Subcutaneous abdominal adipose tissue (tissue), 5 donors: ENCODE data around the gene COL18A1.
"Not testable (repeated sequence)": the region's sequence is repeated elsewhere in the genome, so short reads cannot be mapped to it uniquely, and the experiment has no call there.

Experiments
- H3K27ac ChIP-seq: one replicate; pipeline ENCODE4 v1.7.0; 2013; ENCODE audit warnings: low read depth, mild to moderate bottlenecking, inconsistent platforms, low read length, moderate library complexity
- H3K27me3 ChIP-seq, 5 donors: one replicate each; pipeline ENCODE4 v1.7.0; 2013; ENCODE audit warnings: low read length in 5 of 5, inconsistent platforms in 1 of 5; ENCODE audit not compliant: control insufficient read depth in 5 of 5, insufficient read depth in 4 of 5
- H3K36me3 ChIP-seq, 5 donors: one replicate each; pipeline ENCODE4 v1.7.0; 2013; ENCODE audit warnings: low read length in 5 of 5; ENCODE audit not compliant: control insufficient read depth in 5 of 5, insufficient read depth in 5 of 5
- H3K4me1 ChIP-seq, 5 donors: one replicate each; pipeline ENCODE4 v1.7.0; 2013; ENCODE audit warnings: low read length in 5 of 5, mild to moderate bottlenecking in 3 of 5, moderate library complexity in 1 of 5; ENCODE audit not compliant: control insufficient read depth in 5 of 5, insufficient read depth in 5 of 5
- H3K4me3 ChIP-seq, 5 donors: one replicate each; pipeline ENCODE4 v1.7.0; 2013; ENCODE audit warnings: low read length in 5 of 5, low read depth in 1 of 5
- H3K9ac ChIP-seq, 5 donors: one replicate each; pipeline ENCODE4 v1.7.0; 2013; ENCODE audit warnings: low read length in 5 of 5, mild to moderate bottlenecking in 4 of 5, moderate library complexity in 3 of 5
- H3K9me3 ChIP-seq, 5 donors: one replicate each; pipeline ENCODE4 v1.7.0; 2013; ENCODE audit warnings: low read length in 5 of 5; ENCODE audit not compliant: control insufficient read depth in 5 of 5
- donor health status: healthy.
- donor health status: healthy.
- donor health status: healthy.
- donor health status: healthy.
- donor health status: healthy.

The COL18A1 gene

DNA sequence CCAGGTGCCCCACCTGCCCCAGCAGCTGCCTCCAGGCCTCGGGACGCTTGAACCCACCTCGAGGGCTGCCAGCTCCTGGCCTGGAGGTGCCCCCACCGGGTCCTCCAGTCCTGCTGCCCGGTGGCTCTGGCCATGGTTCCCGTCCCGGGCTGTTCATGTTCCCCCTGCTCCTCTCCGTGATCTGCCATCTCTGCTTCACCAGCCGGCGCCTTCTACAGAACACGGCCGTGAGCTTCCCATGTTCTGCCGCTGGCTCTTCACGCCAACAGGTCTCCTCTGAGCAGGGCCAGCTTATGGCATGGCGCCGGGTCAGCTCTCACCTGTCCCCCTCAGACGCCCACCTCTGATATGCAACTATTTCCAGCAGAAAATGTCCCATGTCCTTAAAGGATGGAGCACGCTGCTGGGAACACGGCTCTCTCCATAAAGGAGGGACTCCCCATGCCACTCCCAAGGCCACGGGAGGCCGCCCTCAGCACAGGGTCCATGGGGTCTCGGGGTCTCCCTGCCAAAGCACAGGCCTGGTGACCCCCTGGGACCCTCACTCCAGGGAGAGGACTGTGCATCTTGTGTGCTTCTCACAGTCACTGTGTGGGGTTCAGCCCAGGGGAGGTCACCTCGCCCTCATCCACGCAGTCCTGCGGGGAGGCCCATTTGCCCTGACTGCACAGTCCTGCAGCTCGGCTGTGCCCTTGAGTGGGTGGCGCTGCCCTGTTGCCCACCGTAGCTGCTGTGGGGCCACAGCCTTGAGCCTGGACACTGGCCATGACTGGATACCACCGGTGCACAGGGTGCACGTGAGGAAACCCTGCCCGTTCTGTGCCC is 36.7 kb downstream of the COL18A1 start:
- peaks cover 8 to 22% (median 15%) of the 10 kb centered on the region in 5 donors for H3K4me1 ChIP-seq
- H3K27ac ChIP-seq = no peak overlapping the region
- H3K9me3 ChIP-seq = no peaks in the 10 kb centered on the region

DNA sequence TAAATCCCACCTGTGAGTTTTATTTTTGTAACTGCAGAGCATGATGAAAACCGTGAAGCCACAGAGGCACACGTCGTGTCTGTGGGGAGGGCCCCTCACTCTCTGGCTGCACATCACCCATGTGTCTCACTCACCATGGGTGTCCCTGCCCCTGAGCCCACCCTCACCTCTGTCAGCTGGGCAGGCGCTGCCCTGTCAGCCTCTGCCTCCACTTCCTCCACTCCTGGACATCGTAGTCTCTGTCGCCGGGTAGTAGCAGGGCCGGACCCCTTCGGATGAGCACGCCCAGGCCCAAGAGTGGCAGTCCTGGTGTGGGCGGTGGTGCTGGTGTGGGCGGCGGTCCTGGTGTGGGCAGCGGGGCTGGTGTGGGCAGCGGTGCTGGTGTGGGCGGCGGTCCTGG is 37.3 kb downstream of the COL18A1 start:
- peaks cover 8 to 17% (median 15%) of the 10 kb centered on the region in 5 donors for H3K4me1 ChIP-seq
- peaks cover 0 to 2% (median 2%) of the 10 kb centered on the region in 5 donors for H3K9me3 ChIP-seq
- no peaks in the 10 kb centered on the region for H3K27me3 ChIP-seq
- no peaks in the 10 kb centered on the region for H3K36me3 ChIP-seq
- H3K4me3 ChIP-seq = no peak overlapping the region
- no peak overlapping the region for H3K9ac ChIP-seq
- no peak overlapping the region for H3K27ac ChIP-seq

More for the DNA sequence above, 36.7 kb downstream of the COL18A1 start:
- Histone ChIP-seq H3K4me3 (no peak overlapping the region), H3K36me3 (no peaks in the 10 kb centered on the region), H3K27me3 (no peaks in the 10 kb centered on the region), H3K9ac (no peak overlapping the region)

DNA sequence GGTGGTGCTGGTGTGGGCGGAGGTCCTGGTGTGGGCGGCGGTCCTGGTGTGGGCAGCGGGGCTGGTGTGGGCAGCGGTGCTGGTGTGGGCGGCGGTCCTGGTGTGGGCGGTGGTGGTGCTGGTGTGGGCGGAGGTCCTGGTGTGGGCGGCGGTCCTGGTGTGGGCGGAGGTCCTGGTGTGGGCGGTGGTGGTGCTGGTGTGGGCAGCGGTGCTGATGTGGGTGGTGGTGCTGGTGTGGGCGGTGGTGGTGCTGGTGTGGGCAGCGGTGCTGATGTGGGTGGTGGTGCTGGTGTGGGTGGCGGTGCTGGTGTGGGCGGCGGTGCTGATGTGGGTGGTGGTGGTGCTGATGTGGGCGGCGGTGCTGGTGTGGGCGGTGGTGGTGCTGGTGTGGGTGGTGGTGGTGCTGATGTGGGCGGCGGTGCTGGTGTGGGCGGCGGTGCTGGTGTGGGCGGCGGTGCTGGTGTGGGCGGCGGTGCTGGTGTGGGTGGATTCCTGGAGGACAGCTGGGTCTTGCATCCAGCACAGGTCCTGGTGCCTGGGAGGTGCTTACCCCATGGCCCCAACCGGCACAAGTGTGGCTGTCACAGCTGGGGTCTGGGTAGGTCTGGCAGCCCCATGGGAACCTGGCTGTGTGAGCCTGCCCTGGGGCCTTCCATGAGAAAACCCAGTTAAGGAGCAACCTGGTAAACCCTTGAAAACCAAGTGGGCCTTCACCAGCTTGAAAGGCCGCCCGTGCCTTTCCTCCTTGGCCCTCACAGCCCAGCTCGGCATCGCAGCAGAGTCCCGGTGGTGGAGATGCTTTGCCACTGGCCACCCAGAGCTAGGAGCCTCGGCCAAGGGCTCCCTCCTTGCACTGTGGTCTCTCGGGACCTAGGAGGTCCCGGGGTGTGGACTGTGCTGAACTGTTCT is 38.0 kb downstream of the COL18A1 start:
- H3K9ac ChIP-seq, H3K9me3 ChIP-seq, H3K27me3 ChIP-seq, H3K36me3 ChIP-seq, H3K4me3 ChIP-seq, H3K27ac ChIP-seq: not testable (repeated sequence)
- peaks cover 8 to 17% (median 15%) of the 10 kb centered on the region in 5 donors for H3K4me1 ChIP-seq

DNA sequence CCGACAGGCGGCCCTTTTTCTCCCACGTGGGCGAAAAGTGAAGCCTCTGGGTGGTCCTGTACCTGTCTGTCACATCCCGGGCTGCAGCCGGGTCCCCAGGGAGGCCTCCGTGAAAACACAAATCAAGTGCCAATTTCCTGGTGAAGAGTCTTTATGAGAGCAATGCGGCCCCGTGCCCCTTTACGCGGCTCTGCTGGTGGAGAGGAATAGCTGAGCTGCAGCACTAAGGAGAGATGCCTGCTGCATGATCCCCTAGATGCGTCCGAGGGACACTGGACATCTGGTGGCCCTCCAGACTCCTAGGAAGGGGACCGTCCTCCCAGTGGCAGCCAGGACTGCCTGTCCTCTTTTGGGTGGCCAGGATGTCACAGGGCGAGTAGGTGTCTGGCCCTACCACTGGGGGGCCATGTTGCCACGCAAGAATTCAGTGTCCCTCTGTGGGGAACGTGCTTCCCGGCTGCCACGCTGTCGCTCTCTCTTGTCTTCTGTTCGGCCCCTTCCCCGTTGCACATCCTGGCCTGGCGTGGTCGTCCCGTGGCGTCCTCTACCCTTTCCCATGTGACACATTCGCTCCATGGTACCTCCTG is 38.7 kb downstream of the COL18A1 start:
- H3K36me3 ChIP-seq = peaks cover 0 to 5% (median 3%) of the 10 kb centered on the region in 5 donors
- peaks cover 0 to 3% (median 0%) of the 10 kb centered on the region in 5 donors for H3K27me3 ChIP-seq
- no peak overlapping the region for H3K4me3 ChIP-seq
- H3K9me3 ChIP-seq = peaks cover 0 to 2% (median 2%) of the 10 kb centered on the region in 5 donors
- H3K27ac ChIP-seq = no peak overlapping the region
- peaks cover 10 to 12% (median 11%) of the 10 kb centered on the region in 5 donors for H3K4me1 ChIP-seq
- no peak overlapping the region for H3K9ac ChIP-seq

DNA sequence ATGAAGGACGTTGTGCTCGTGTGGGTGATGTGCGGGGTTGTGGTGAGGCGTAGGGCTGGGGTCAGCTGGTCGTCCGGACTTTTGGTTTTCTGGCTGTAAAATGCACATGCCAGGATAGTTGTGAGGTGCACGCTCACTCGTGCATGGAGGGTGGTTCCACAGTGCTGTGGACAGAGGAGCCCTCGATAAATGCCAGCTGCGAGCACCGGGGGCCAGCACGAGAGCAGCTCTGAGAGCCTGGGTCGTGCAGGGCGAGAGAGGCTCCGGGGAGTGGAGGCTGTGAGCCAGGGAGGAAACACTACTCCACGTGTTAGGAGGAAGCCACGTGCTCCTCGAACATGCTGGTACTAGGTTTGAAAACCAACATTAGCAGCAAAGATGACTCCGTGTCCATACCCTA is 39.4 kb downstream of the COL18A1 start:
- peaks cover 0 to 5% (median 3%) of the 10 kb centered on the region in 5 donors for H3K36me3 ChIP-seq
- H3K27me3 ChIP-seq = peaks cover 0 to 3% (median 0%) of the 10 kb centered on the region in 5 donors
- no peak overlapping the region for H3K9ac ChIP-seq
- H3K27ac ChIP-seq = no peak overlapping the region
- H3K9me3 ChIP-seq = peaks cover 0 to 2% (median 2%) of the 10 kb centered on the region in 5 donors
- H3K4me3 ChIP-seq = no peak overlapping the region
- peaks cover 3 to 5% (median 4%) of the 10 kb centered on the region in 5 donors for H3K4me1 ChIP-seq

DNA sequence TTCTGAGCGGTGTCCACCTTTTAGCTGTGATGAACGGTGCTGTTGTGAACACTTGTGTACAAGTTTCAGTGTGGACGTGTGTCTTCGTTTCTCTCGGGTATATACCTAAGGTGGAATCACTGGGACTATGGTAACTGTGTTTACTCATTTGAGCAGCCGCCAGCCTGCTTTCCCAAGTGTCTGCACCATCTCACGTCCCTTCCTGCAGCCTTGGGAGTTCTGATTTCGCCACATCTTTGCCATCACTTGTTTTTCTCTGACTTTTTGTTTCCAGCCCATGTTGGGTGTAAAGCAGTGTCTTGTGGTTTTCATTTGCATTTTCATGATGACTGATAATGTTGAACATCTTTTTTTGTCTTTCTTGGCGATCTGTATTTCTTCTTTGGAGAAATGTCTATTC is 40.4 kb downstream of the COL18A1 start:
- Histone ChIP-seq H3K27ac (no peak overlapping the region), H3K36me3 (peaks cover 0 to 5% (median 3%) of the 10 kb centered on the region in 5 donors), H3K4me3 (no peak overlapping the region), H3K4me1 (peaks cover 0 to 5% (median 0%) of the 10 kb centered on the region in 5 donors), H3K9ac (no peak overlapping the region), H3K27me3 (peaks cover 0 to 3% (median 0%) of the 10 kb centered on the region in 5 donors), H3K9me3 (peaks cover 0 to 2% (median 2%) of the 10 kb centered on the region in 5 donors)

DNA sequence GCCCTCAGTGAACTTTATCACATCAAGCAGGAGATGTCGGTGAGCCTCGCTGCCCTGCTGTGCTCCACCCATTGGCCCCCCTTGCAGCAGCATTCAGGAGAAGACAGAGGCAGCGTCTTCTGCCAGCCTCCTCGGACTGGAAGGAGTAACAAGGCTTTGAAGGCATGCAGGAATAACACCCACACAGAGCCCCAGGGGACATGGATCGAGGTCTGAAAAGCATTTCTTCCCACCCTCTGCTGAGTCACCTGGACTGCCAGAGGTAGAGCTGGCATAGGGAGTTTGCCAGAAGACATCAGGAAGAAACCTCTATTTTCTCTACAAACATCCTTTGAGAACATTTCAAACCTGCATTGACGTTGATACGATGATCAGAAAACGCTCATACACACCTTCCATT is 42.9 kb downstream of the COL18A1 start:
- H3K9ac ChIP-seq = no peak overlapping the region
- no peak overlapping the region for H3K27ac ChIP-seq
- peaks cover 0 to 3% (median 0%) of the 10 kb centered on the region in 5 donors for H3K27me3 ChIP-seq
- peaks cover 0 to 5% (median 0%) of the 10 kb centered on the region in 5 donors for H3K4me1 ChIP-seq
- no peak overlapping the region for H3K4me3 ChIP-seq
- peaks cover 0 to 5% (median 3%) of the 10 kb centered on the region in 5 donors for H3K36me3 ChIP-seq
- peaks cover 0 to 2% (median 2%) of the 10 kb centered on the region in 5 donors for H3K9me3 ChIP-seq

DNA sequence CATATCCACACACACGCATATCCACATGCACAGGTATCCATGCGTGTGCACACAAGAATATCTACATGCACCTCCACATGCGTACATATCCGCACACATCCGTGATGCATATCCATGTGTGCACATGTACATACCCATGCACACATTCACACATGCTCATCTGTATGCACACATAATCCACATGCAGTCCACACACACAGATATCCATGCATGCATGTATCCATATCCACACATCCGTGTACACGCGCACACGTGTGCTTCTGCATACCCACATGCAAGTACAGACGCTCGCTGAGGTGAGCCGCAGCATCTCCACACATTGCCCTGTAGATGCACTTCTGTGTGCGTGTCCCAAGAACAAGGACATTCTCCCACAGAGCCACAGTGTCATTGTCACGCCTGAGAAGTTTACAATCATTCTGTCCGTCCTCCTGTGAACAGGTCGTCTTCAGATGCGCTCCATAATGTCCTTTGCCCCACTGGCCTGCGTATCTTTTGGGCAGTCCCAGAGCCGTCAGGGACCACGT is 43.4 kb downstream of the COL18A1 start:
- Histone ChIP-seq H3K27me3 (peaks cover 0 to 3% (median 0%) of the 10 kb centered on the region in 5 donors), H3K36me3 (peaks cover 0 to 5% (median 3%) of the 10 kb centered on the region in 5 donors), H3K9ac (no peak overlapping the region), H3K9me3 (peaks cover 0 to 2% (median 2%) of the 10 kb centered on the region in 5 donors), H3K4me3 (no peak overlapping the region), H3K27ac (no peak overlapping the region), H3K4me1 (peaks cover 0 to 5% (median 0%) of the 10 kb centered on the region in 5 donors)

DNA sequence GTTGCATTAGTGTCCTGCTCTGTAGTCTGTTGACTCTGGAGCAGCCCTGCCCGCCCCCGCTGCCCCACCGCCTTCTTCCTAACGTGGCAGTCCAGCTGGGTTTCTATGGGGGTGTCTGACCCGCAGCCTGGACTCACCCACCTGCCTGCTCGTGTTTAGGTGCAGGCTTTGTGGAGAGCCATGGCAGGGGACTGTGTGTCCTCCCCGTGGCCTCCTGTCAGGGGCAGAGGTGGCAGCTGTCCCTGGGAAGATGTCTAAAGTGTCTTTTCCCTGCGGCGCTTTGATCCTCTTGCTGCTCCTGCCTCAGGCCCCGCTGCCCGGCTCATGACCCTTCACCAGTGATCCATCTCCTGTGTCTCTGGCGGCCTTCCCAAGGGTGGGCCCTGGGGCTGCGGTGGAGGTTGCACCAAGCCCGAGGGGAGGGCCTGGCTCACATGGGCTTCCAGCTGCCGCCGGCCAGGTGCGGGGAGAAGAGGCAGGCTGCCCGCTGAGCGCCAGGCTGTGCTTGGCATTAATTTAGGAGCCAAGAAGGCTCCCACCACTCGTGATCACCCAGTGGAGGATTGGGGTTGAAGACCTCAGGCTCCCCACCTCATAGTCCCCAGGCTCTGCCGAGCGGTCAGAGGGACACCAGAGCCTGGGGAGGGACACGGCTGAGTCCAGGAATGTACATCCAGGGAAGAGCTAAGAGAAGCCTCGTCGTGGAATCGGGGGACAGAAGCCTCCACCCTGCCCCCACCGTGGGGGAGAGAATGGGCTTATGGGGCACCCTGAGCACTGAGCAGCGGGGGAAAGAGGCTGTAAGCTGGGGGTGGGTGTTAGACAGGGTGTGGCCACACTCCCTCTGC is 44.1 kb downstream of the COL18A1 start:
- peaks cover 0 to 2% (median 2%) of the 10 kb centered on the region in 5 donors for H3K9me3 ChIP-seq
- peaks cover 0 to 5% (median 3%) of the 10 kb centered on the region in 5 donors for H3K36me3 ChIP-seq
- H3K27ac ChIP-seq = no peak overlapping the region
- H3K9ac ChIP-seq = no peak overlapping the region
- peaks cover 0 to 3% (median 0%) of the 10 kb centered on the region in 5 donors for H3K27me3 ChIP-seq
- peaks cover 2 to 8% (median 5%) of the 10 kb centered on the region in 5 donors for H3K4me1 ChIP-seq
- no peak overlapping the region for H3K4me3 ChIP-seq
